Neuronal stem cell (in vitro differentiated cells): ENCODE measurements around the gene TRMT1. TPM values are rescaled to one million over a fixed set of nuclear protein-coding genes. Genes with fewer than 3 reads are reported as not detected.
"Not testable (repeated sequence)": the region's sequence is repeated elsewhere in the genome, so short reads cannot be mapped to it uniquely, and the experiment has no call there.

ENCODE experiments used
- DNase-seq: peaks from one replicate; pipeline ENCODE4 v3.0.0-alpha.2; 2013; ENCODE audit warnings: low spot score
- H2AFZ ChIP-seq: one replicate; pipeline ENCODE4 v1.6.1; 2013; ENCODE audit warnings: mild to moderate bottlenecking, low read length, inconsistent platforms
- H2AK5ac ChIP-seq: 2 replicates; pipeline ENCODE4 v1.6.1; 2013; ENCODE audit warnings: low read depth, mild to moderate bottlenecking, inconsistent platforms, low read length, moderate library complexity, mixed read lengths
- H2BK120ac ChIP-seq: 2 replicates; pipeline ENCODE4 v1.6.1; 2013; ENCODE audit warnings: low read depth, mild to moderate bottlenecking, inconsistent platforms, low read length, moderate library complexity, mixed read lengths
- H2BK12ac ChIP-seq: one replicate; pipeline ENCODE4 v1.6.1; 2013; ENCODE audit warnings: low read length, inconsistent platforms
- H2BK15ac ChIP-seq: 2 replicates; pipeline ENCODE4 v1.6.1; 2013; ENCODE audit warnings: mild to moderate bottlenecking, low read length, inconsistent platforms, mixed read lengths
- H2BK5ac ChIP-seq: one replicate; pipeline ENCODE4 v1.6.1; 2013; ENCODE audit warnings: inconsistent platforms, mild to moderate bottlenecking, low read length, moderate library complexity
- H3K14ac ChIP-seq: one replicate; pipeline ENCODE4 v1.6.1; 2013; ENCODE audit warnings: low read length, inconsistent platforms
- H3K18ac ChIP-seq: 2 replicates; pipeline ENCODE4 v1.6.1; 2013; ENCODE audit warnings: low read length, inconsistent platforms
- H3K23ac ChIP-seq: 2 replicates; pipeline ENCODE4 v1.6.1; 2013; ENCODE audit warnings: low read depth, mild to moderate bottlenecking, mixed read lengths, low read length, inconsistent platforms; ENCODE audit not compliant: poor library complexity
- H3K27ac ChIP-seq: replicated peaks from 3 replicates; pipeline ENCODE4 v1.5.1; 2013; ENCODE audit warnings: low read length, inconsistent platforms
- H3K27me3 ChIP-seq, 3 experiments: 2 replicates each; pipeline ENCODE4 v1.6.1; 2013; ENCODE audit warnings: low read length in 3 of 3, mild to moderate bottlenecking in 2 of 3, inconsistent platforms in 1 of 3, low read depth in 1 of 3, mixed read lengths in 1 of 3, moderate library complexity in 1 of 3; ENCODE audit not compliant: control insufficient read depth in 3 of 3, insufficient read depth in 3 of 3
- H3K36me3 ChIP-seq, 2 donors: replicated peaks in 1 of 2; 2 replicates each; pipeline ENCODE4 v1.6.1; 2013; ENCODE audit warnings: low read length in 2 of 2; ENCODE audit not compliant: control insufficient read depth in 2 of 2, insufficient read depth in 2 of 2
- H3K4ac ChIP-seq: 2 replicates; pipeline ENCODE4 v1.6.1; 2013; ENCODE audit warnings: inconsistent platforms, mild to moderate bottlenecking, low read length, moderate library complexity
- H3K4me1 ChIP-seq, 2 donors: 1 replicate in 1 of 2; 2 replicates in 1 of 2; pipeline ENCODE4 v1.6.1; 2013; ENCODE audit warnings: low read length in 2 of 2, low read depth in 1 of 2; ENCODE audit not compliant: control insufficient read depth in 2 of 2, insufficient read depth in 1 of 2
- H3K4me2 ChIP-seq: one replicate; pipeline ENCODE4 v1.6.1; 2013; ENCODE audit warnings: mild to moderate bottlenecking, low read length, inconsistent platforms; ENCODE audit not compliant: insufficient read depth, poor library complexity, severe bottlenecking
- H3K4me3 ChIP-seq, 2 donors: 2 replicates each; pipeline ENCODE4 v1.5.1; 2013; ENCODE audit warnings: low read length in 2 of 2, mild to moderate bottlenecking in 2 of 2, inconsistent platforms in 1 of 2, moderate library complexity in 1 of 2
- H3K79me1 ChIP-seq: one replicate; pipeline ENCODE4 v1.6.1; 2013; ENCODE audit warnings: low read depth, mild to moderate bottlenecking, inconsistent platforms, low read length, moderate library complexity
- H3K9ac ChIP-seq: one replicate; pipeline ENCODE4 v1.6.1; 2013; ENCODE audit warnings: mild to moderate bottlenecking, low read depth, low read length, inconsistent platforms; ENCODE audit not compliant: poor library complexity
- H3K9me3 ChIP-seq, 2 donors: replicated peaks in 1 of 2; 2 replicates each; pipeline versions ENCODE3 to v1.6.1; 2013; ENCODE audit warnings: low read length in 2 of 2, mild to moderate bottlenecking in 2 of 2, inconsistent platforms in 1 of 2, low read depth in 1 of 2, mixed read lengths in 1 of 2, moderate library complexity in 1 of 2; ENCODE audit not compliant: control insufficient read depth in 2 of 2, insufficient read depth in 1 of 2
- H4K8ac ChIP-seq: one replicate; pipeline ENCODE4 v1.6.1; 2013; ENCODE audit warnings: low read depth, mild to moderate bottlenecking, inconsistent platforms, low read length, moderate library complexity
- H4K91ac ChIP-seq: one replicate; pipeline ENCODE4 v1.6.1; 2013; ENCODE audit warnings: low read length, low read depth, mild to moderate bottlenecking, inconsistent platforms; ENCODE audit not compliant: poor library complexity
- WGBS, 2 donors: extraction: QIAGEN DNeasy Blood & Tissue Kit; methylation state at CpG; one replicate each; pipeline ENCODE4 v1.1.7; 2013; ENCODE audit warnings: missing lambda C conversion rate in 2 of 2, mixed read lengths in 1 of 2; ENCODE audit not compliant: insufficient read length in 2 of 2, insufficient replicate concordance in 1 of 2; ENCODE audit errors: extremely low coverage in 2 of 2; 5-methylcytosine and 5-hydroxymethylcytosine counted together
- polyA plus RNA-seq, 2 experiments: library from polyadenylated mRNA; stranded (reverse); fragments of 200-250 nt; gene quantifications; one replicate each; pipeline ENCODE4 v1.2.3, GENCODE V29; 2013

Gene TRMT1
- 22.9 TPM for polyA plus RNA-seq (2013, experiment 1 of 2)
- polyA plus RNA-seq (2013, experiment 2 of 2): 24.4 TPM

DNA sequence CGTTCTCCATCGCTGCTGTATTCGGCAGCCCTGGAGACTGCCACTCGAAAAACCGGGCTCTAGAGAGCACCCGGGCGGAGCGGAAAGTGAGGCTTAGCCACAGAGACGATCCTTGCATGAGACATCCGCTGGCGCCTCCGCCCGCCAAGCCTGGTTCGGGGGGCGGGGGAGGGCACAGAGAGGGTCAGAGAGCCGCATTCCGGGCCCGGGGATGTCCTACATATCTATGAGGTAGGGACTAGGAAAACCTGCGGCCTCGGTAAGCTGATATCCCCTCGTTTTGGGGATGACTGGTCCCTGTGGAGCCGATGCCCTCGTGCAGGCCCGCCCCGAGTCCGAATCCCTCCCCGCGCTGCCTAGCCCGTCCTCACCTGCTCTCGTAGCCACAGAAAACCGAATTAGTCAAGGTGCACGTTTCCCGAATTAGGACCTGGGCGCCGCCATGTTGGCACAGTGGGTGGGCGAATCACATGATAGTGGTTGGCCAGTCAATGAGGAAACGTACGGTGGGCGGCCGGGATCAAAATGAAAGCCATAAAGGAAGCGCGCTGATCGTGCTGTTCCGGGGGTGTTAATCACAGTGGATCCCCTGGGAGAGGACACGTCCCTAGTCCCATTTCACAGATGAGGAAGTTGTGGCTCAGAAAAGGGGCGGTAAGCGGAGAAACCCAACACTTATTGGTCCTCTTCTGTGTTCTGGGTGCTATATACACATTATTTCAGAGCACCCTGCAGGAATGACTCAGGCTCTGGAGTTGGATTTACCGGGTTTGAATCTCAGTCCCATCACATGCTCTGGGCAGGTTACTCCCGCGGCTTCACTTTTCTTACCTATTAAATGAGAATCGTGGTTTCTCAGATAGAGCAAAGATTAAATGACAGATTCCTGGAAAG, at the start of gene TRMT1:
Gene TRMT1, minus strand, starts transcription at position 459 of the 894 bp plus-strand sequence. Its CDS starts 341 bp downstream, at position 118.
- peak; percentile 89 for DNase-seq
- Histone ChIP-seq H2BK12ac (no peak within 1 kb of the TSS), H4K91ac (no peak within 1 kb of the TSS), H3K4me2 (peak within 1 kb of the TSS; percentile 87), H3K9me3 (no peaks in the 10 kb centered on the region), H3K4me1 (peaks cover 16 to 19% of the 10 kb centered on the region in 2 donors), H3K27me3 (no peaks in the 10 kb centered on the region), H3K36me3 (peaks cover 22 to 48% of the 10 kb centered on the region in 2 donors), H3K14ac (no peak within 1 kb of the TSS), H2BK5ac (no peak within 1 kb of the TSS), H3K27ac (no peak within 1 kb of the TSS), H3K79me1 (peaks cover 16% of the 10 kb centered on the region), H3K23ac (no peak within 1 kb of the TSS), H4K8ac (no peak within 1 kb of the TSS), H3K4me3 (peak within 1 kb of the TSS; percentile 93 to 100), H2AK5ac (peak within 1 kb of the TSS; percentile 57), H3K18ac (peak within 1 kb of the TSS; percentile 39), H2BK120ac (no peak within 1 kb of the TSS), H3K9ac (peak within 1 kb of the TSS; percentile 89), H2BK15ac (no peak within 1 kb of the TSS), H3K4ac (no peak within 1 kb of the TSS), H2AFZ (peak within 1 kb of the TSS; percentile 98)
- no CpG with 5 or more reads among the region's 51 CpGs for WGBS, 2 donors

DNA sequence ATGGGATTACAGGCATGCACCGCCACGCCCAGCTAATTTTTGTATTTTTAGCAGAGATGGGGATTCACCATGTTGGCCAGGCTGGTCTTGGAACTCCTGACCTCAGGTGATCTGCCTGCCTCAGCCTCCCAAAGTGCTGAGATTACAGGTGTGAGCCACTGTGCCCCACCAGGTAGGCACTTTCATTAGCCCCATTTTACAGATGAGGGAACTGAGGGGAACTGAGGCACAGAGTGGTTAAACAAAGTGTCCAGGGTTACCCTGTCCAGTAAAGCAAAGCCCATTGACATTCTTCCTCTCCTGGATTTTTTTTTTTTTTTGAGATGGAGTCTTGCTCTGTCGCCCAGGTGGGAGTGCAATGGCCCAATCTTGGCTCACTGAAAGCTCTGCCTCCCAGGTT, 49.6 kb upstream of the TRMT1 start:
- H3K14ac ChIP-seq, H2AK5ac ChIP-seq, H3K4me2 ChIP-seq, H2BK15ac ChIP-seq, H3K23ac ChIP-seq, H3K36me3 ChIP-seq, H3K9ac ChIP-seq, H3K18ac ChIP-seq, H2BK5ac ChIP-seq, H4K91ac ChIP-seq, H3K4me3 ChIP-seq, H2AFZ ChIP-seq, H3K27ac ChIP-seq, H4K8ac ChIP-seq, DNase-seq, H3K4ac ChIP-seq, H3K79me1 ChIP-seq, H2BK12ac ChIP-seq, H3K27me3 ChIP-seq, H2BK120ac ChIP-seq, H3K9me3 ChIP-seq: not testable (repeated sequence)
- no CpG with 5 or more reads among the region's 3 CpGs for WGBS, 2 donors
- H3K4me1 ChIP-seq: peaks cover 27% of the 10 kb centered on the region in 2 donors

DNA sequence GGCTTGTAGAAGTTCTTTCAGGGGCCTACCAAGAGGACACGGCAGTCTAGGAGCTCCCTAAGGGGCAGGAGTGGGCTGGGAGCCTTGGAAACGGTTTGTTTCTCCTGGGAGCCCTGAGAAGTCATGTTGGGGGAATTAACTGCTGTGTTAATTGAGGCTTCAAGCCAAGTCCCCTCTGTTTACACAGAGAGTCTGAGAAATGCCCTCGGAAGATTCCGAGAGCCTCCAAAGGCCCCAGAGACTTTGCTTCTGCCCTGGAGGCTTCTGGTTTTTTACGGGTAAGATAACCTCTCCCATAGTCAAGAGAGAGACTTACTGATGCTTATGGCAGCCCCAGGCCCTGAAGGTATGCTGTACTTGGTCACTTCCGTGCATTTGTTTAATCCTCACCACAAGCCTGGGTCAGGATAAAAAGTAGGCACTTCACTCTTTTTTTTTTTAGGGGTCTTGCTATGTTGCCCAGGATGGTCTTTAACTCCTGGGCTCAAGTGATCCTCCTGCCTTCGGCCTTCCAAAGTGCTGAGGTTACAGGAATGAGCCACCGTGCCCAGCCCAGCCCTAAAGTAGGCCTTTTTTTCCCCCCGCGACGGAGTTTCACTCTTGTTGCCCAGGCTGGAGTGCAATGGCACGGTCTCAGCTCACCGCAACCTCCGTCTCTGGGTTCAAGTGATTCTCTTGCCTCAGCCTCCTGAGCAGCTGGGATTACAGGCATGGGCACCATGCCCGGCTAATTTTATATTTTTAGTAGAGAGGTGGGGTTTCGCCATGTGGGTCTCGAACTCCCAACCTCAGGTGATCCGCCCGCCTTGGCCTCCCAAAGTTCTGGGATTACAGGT, 48.8 kb upstream of the TRMT1 start:
- Histone ChIP-seq H4K8ac (no peak overlapping the region), H3K9me3 (no peaks in the 10 kb centered on the region), H4K91ac (peak overlapping the region; percentile 83), H3K79me1 (no peaks in the 10 kb centered on the region), H2BK15ac (peak overlapping the region; percentile 79), H3K27ac (peak overlapping the region; percentile 100), H3K27me3 (no peaks in the 10 kb centered on the region), H3K14ac (peak overlapping the region; percentile 5), H2AK5ac (peak overlapping the region; percentile 72), H3K36me3 (no peaks in the 10 kb centered on the region), H3K4me1 (peaks cover 27% of the 10 kb centered on the region in 2 donors), H2AFZ (peak overlapping the region; percentile 84), H3K9ac (no peak overlapping the region), H3K4me2 (peak overlapping the region; percentile 21), H3K18ac (peak overlapping the region; percentile 98), H3K4ac (peak overlapping the region; percentile 79), H3K23ac (peak overlapping the region; percentile 3), H2BK120ac (peak overlapping the region; percentile 38), H2BK12ac (peak overlapping the region; percentile 95), H2BK5ac (peak overlapping the region; percentile 88), H3K4me3 (no peak overlapping the region)
- DNase-seq: no peak
- no CpG with 5 or more reads among the region's 19 CpGs for WGBS, 2 donors
